NCI-H446 (cell line): ENCODE measurements around the gene LRRC27.

Experiments used
- DNase-seq, 2 experiments: peaks; one replicate each; lab custom pipeline; 2025; lab: John Stamatoyannopoulos, UW

LRRC27 gene

DNA sequence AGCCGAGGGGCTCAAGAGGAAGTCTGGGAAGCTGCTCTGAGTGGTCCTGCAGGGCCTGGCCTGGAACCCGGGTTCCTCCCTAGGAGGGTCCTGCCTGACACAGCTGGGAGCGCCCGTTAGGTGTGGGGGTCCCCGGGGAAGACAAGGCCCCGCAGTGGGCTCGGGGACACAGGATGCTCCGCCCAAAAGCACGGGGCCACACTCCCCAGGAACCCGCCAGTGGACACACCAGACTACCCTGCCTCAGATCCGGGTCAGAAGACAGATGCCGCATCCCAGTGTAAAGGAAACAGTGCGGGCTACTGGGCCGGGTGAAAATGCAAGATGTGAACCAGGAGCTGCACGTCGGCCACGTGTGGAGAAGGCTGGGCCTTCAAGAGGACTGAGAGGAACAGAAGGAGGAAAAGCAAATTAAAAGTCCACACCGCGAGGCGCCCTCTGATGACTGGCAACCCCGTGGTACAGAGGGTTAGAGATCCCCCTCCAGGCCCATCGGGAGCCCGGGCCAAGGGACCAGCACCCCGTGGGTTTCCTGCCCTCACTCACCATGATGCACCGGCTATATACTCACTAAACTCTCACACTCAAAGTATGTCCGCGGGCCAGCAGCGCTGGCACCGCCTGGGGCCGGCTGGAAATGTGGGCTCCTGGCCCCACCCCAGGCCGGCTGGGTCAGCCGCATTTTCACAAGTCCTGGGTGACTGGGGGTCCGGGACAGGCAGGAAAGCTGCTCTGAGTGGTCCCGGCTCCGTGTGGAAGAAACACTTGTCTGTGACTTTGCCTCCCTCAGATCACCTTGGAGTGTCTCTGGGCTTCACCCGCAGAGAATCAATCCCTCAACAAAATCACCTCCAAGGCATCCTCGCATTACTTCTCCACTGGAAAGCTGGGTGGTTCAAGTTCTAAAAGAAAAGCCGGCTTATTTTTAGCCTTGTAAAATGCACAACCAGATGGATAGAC is 30.3 kb upstream of the LRRC27 start:
- no peak for DNase-seq

DNA sequence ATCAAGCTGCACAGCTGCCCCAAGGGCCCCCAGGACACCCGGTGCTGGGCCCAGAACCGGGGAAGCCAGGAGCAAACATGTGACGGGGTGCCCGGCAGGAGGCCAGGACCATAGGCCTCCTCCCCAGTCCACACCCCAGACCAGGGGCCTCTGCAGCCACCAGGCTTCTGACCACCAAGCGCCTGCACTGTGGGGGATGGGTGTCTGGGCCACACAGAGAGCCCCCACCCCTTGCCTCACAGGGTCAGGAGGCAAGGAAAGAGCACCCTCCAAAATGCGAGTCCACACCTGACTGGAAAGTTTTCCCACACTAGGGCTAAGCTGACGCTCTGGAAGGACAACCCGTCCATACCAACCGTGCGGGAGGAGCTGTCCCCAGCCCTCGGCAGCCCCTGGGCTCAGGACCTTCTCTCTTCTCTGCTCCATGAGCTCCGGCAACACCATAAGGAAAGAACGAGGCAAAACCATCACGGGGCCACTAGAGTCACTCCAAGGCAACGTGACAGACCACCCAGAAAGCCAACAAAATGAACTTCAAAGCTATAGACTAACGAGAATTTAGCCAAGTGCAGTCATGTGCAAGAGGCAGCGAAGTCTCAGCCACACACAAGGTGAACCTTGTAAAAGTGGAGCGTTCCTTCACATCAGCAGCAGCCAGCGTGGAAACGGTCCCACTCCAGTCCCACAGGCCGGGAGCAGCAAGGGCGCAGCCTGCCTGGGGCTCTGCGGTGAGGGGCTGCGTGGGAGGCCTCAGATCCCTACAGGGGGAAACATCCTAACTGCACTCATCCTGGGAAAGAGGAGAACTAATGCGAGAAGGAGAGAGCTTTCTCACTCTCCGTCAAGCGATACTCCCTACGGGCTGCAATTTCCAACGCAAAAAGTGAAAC is 29.3 kb upstream of the LRRC27 start:
- no peak for DNase-seq

DNA sequence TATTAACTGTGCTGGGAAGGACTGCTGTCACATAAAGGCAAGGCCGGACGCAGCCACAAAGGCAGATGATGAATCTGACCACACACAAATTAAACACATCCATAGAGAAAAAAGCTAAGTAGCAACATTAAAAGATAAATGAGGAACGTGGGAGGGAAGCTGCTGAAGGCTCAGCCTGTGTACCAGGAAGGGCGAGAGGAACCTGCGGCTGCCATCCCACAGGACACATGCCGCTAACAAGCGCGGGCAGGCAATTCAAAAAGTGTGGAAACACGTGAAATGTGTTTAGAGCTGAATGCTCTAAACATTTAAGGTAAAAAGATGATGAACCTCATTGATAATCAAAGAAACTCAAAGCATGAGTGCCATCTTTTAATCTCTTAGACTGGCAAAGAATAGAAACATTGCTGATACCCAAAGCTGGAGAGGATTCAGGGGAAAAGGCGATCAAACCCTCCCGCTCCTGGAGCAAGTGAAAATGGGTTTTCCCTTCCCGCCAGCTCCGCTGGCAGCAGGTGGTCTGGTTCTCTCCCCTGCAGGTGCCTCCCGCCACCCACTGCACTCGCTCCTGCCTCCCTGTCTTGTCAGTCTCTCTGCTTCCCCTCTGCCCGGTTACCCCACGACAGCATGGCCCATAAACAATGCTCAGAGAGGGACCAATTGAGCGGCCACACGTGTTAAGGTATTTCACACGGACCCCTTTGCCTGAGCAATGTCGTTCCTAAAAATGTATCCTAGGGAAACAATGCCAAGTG is 28.5 kb upstream of the LRRC27 start:
- DNase-seq = no peak

DNA sequence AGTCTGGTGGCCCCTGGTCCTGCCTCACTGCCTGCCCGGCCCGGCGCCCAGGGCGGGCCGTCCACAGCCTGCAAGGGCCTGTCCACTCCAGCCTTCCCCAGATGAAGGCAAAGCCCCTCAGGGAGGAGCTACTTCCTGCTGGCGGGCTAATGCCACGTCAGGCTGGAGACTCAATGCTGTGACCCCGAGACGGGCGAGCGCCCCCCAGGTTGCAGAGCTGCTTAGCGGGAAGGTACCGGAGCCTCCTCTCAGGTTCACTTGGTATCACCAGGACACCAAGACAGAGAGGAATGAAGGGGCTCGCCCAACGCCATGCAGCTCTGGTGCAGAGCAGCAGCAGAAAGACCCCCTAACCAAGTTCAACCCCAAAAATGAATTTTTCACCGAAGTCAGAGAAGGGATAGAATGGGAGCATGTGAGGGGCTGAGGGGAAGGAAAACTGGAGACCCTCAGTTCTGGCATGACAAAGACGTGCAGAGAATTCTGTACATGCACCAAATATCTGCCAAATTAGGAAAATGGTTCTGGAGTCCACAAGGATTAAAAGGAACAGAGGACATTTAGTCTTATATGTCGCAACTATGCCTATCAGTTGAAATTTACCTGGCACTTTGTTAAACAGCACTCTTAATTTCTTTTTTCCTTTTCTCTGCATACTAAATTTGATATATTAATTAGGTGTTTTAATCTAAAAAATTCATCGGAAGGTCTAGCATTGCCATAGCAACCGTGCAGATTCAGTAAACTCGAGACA is 27.1 kb upstream of the LRRC27 start:
- DNase-seq = no peak

DNA sequence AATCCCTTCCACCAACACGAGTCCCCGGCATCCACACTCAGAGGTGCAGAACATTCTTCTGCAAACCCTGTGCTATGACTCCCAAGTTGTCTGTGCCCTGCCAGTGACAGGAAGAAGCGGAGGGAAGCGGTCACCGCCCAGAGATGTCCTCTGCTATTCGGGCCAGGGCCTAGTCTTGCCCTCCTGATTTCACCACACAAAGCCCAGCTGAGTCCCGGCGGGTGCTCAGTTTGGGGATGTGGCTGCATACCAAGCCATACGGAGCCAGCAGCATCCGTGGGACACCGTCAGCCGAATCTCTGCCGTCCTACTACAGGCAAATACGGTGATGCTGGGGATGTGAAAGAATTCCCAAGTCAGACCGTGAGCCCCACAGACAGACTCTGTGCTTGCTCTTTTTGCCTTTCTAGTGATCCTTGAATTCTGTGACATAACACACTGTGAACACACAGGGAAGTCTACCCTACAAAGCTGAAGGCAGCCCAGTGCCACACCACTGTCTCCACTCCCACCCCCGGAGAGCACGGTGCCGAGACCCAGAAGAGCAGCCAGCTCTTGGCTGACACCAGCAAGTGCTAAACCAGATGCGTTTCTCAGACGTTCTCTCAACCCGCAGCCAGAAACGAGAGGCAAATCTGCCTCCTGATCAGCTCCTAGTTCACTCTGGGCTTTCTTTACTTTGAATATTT is 26.2 kb upstream of the LRRC27 start:
- no peak for DNase-seq

DNA sequence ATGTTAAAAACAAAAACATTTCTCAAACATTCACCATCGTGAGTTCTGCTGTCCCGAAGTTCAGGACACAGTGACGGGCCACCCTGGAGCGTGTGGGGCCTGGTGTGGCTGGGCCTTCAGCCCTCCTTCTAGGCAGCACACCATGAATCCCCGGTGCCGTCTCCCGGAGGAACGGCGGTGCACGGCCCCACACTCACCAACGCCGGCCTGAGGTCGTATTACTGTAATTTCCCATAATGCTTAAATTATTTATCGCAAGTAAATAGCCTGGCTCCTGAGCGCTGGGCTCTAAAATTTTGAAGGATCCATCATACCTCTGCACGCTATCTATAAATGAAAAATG is 25.7 kb upstream of the LRRC27 start:
- DNase-seq = no peak

DNA sequence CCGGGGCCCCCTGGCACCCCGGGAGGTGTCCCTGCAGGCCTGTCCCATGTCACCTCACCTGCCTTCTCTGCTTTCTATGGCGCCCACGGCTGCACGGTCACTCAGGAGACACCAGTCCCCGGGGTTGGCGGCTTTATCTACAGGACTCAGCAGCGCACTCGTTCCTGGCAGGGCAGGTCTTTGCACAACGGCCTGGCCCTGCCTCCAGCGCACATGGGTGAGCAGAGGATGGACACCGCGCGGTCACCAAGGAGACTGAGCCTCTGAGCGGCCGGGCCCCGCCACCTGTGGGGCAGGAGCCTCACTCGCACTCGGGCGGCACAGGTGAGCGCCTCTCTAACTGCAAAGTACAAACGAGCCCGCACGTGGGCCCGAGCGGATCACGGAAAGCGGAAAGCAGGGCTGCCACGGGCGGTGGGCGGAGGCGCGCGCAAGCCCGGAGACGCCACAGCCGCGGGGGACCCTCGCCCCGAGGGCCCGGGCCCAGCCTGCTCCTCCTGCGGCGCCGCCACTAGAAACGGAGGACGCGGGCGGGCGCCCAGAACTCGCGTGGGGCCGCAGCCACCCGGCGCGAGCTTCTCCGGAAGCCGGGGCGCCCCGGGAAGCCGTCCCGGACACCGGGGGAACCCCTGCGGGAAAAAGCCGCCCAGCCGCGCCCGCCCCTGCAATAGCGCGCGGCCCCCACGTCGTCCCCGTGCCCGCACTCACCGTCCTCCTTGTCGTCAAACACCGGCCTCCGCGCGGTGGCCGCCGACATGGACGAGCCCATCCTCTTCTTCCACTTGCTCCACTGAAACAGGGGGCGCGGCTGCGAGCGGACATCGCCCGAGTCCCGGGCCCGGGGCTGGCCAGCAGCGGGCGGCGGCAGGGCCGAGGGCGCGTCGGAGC is 24.9 kb upstream of the LRRC27 start:
- DNase-seq = no peak

DNA sequence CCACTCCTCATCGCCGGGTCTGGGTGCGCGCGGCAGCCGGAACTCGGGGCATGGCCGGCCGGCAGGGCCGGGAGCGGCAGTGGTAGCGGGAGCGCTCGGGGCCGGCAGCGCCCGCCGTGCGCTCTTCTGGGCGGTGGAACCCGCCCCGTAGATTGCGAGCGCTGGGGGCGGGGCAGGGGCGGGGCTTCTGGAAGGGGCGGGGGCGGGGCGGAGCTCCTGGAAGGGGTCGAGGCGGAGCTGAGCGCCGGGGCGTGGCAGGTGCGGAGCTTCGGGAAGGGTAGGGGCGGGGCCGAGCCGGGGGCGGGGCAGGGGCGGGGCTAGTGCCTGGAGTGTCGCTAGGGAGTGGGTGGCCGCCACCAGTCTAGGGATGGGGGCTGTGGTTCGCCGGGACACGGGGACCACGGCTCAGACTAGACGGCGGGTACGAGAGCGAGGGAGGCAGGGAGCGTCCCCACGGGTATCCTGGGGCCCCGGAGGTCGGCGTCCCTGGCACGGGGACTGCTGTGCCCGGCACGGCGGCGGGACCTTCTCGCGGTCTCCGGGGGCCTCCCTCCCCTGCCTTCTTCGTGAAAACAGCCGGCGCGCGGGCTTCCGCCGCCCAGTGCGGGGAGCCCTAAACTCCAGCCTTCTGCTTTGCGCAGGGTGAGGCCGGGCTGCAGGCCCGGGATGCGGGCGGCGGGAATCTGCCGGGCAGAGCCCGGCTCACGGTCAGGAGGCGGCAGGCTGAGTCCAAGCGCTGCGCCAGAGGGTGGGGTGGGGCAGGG is 24.0 kb upstream of the LRRC27 start, which contains the start of gene STK32C:
Gene STK32C (minus strand): TSS at position 128 of the 764 bp plus-strand sequence. CDS start 117 bp downstream, at position 11.
- DNase-seq = peak; percentile 24 to 82

DNA sequence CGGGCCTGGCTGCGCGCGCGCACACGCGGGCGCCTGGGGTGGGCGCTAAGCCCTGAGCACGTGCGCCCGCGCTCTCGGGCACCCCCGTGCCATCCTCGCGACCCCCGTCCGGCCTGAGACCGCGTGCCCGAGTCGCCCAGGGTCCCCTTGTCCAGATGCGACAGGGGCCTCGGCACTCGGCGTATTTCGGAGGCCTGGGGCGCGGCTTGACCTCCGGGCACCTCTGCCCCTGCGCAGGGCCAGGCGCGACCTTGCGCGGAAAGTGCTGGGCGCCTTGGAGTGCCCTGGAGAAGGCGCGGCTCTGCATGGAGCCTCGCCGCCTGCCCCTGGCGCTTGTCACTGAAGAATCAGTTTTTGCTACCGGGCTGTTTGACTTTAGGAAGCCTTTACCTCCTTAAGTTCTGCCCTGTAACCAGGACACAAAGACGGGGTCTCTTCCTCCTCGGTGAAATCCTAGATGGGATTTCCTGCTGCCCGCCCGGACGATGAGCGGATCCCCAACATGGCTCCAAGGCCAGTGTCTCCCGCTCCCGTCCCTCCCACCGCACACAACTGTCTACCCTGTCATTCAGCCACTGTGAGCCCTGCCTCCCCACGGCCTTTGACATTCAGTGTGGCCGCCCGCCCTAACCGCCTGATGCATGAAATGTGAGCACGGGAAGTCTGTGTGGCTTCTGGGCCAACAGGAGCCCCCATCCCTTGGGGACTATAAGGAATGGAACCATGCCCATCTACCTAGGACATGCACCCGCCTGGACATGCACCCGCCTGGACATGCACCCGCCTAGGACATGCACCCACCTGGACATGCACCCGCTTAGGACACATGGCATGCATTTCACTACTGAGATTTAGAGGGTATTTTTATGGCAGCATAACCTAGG is 23.2 kb upstream of the LRRC27 start:
- DNase-seq = no peak

DNA sequence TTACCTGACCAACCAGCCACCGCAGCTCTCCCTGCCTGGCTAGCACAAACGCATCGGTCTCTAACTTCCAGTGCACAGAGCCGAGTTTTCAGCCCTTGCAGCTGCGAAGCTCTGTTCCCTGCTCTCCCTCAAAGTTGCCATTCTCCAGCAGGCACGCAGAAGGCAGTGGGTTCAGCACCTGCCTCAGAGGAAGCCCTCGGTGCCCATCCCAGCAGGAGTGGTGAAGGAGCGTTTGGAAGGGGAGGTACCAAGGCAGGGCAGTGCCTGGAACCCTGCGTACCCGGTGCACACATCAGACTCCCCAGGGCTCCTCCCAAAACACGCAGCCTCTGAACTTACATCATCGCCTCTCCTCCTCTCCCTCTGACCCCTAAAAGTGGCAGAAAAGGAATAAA is 22.5 kb upstream of the LRRC27 start:
- DNase-seq = no peak

DNA sequence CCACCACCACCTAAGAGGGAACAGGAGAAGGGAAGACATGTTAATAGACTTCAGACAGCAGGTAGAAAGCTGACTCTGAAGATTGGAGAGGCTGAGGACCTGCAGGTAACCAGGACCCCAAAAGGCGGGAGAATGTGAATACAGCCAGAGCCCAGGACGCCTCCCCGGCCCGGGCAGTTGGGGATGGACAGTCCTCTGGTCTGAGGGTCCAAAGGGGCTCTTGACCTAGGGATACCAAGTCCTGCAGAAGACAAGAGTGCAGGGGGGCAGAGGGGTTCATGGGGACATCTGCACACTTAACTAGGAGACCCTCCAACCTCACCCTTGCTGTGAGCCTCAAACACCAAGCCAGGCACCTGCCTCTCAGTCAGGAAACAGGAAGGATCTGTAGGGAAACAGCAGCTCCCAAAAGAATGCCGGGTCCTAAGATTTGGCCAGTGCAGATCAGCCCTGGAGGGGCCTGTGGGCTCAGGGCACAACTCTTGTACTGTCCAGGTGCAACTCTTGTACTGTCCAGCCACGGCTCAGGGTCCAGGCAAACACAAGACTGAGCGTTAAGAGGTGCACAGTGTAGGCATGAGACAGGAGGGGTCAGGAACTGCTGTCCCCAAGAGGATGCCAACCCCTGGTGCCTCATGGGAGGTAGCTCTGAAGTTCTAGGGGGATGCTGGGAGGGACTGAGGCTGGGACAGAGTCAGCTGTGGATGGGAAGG is 22.0 kb upstream of the LRRC27 start:
- DNase-seq = no peak

DNA sequence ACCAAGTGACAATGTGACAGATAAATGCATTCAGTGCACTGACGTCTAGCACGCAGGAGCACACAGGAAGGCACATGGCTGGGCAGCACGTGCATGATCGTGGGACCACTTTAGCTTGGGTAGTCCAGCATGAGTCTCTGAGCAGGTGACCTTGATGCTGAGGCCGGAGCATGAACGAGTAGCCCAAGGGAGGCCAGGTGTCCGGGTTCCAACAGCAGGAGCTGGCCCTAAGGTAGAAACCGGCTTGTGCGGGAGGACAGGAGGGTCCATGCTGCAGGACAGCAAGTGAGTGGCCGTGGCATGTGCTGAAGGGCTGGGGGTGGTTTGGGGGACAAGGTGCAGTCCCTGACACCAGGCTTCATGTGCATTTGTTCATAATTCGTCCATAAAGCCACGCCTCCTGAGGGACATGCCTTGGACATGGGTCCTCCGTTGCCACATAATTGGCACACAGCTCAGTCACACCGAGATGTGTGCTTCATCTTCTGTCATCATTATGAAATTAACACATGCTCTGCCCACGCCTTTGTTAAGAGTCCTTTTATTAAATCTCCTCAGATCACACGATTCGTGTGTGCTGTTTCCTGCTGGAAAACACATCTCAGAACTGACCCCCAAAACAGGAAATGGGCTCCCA is 21.2 kb upstream of the LRRC27 start:
- DNase-seq = no peak

DNA sequence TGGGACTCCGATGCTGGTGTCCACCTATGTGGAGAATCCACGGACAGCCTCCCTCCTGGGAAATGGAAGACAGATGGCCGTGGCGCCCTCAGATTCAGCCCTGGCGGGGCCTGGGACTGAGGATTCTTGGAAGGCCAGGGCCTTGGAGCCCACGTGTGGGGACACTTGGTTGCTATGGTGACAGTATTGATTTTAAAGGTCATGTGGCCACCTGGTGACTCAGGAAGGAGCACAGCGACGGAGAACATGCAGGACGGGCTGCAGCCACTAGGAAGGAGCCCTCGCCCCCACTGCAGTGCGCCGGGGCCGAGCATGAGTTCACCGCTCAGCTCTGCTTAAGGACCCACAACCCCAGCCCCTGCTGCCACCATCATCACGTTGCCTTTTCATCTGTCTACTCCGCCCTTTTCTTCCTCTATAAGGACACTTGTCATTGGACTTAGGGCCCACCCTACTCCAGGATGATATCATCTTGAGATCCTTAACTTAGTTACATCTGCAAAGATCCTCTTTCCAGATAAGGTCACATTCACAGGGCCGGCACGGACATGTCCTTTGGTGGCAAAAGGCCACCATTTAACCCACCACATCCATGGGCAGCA is 20.6 kb upstream of the LRRC27 start:
- DNase-seq = no peak

DNA sequence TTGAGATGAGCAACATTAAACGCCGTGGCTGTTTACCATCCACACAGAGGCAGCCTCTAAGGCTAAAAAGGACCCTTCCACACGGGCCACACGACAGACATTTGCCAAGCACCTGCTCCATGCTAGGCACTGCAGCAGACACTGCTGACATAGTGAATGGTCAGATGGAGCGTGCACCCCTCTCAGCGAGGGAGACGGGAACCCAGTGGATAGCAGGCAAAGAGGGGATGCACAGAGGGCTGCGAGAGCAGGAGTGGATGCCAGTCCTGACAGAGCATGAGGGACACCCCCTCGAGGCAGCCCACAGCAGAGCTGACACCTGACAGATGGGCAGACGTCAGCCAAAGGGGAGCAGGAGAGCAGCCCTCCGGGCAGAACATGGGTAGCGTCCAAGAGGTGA is 18.7 kb upstream of the LRRC27 start:
- no peak for DNase-seq

DNA sequence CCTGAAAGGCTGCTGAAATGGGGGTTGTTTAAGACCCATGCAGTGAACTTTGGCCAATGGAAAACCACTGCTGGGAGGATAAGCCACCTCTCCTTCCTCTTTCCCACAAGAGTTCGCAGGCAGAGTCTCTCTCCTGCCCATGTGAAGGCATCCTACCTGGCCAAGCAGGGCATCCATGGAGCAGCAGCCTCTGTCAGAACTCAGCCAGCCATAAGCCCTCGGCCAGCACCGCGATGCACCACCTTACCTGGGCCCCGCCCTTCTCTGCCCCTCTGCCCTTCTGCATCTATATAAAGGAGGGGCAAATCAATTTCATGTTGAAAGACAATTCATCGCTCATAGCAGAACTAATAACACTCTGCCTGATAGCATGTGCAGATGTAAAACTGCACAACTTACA is 18.1 kb upstream of the LRRC27 start:
- DNase-seq = no peak

DNA sequence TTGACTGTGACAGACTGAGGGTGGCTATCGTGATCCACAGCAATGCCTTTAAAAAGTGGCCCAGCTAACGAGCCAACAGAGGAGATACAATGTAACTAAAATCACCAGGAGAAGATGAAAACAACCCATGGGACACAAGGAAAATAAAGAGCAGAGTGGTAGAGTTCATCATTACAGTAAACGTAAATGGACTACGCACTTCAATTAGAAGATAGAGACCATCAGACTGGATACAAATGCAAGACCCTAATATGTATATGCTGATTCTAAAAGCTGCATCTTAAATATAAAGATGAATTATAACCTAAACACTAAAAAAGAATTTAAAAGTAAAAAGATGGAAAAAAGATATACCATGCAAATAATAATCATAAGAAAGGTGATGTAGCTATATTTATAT is 17.7 kb upstream of the LRRC27 start:
- DNase-seq = no peak
